ENCODE measurements around the gene MAPK8IP1. TPM values are rescaled to one million over a fixed set of nuclear protein-coding genes. Genes with fewer than 3 reads are reported as not detected.

Gene MAPK8IP1
- total and polyA plus RNA-seq, 2 donors (not counting 3 experiments of a cell fraction or from before 2014, with no cell fraction given): 4.1 to 4.8 TPM

DNA sequence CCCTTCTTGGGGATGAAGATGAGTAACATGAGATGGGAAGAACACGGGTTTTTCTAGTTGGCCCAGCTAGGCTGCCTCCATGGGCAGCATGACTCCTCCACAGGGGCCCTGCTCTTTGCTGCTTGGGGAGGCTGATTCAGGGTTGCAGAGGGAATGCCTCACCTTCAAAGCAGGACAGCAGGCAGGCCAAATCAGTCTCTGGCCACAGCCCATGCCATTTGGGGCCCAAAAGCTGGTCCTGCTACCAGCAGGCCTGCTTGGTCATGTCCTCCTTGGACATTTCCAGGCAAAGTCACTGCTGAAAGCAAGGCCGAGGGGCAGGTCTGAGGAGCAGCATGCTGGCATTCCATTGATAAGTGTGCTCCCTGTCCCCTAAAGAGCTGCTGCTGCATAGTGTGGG, 13.8 kb upstream of the MAPK8IP1 start:
- dilution Hi-C loops (cut with MboI; ENCODE audit: extremely low pct_ligation_motif_present, low sequenced_read_pairs) (no loop called here), intact Hi-C loops (cut with micrococcal nuclease) (loop anchor here (1.0 to 2.0 kb wide), 3 partner anchors 46 to 437 kb away; partner anchors contain the start of gene PEX16)
- no TSS peak for BruUV-seq (replicated peaks)
- Histone ChIP-seq H2AFZ (ENCODE audit: low read depth, low read length) (no peak overlapping the region), H4K20me1 (replicated peaks; ENCODE audit: control insufficient read depth, extremely low read depth, insufficient read depth, low read length) (no peaks in the 10 kb centered on the region), H3K27ac (ENCODE audit: insufficient read depth, low read depth, low read length) (no peak overlapping the region), H3K4me3 (replicated peaks in 1 of 3; ENCODE audit: insufficient read depth in 1 of 3, low read depth in 1 of 3, low read length in 3 of 3) (no peak overlapping the region), H3K9me1 (replicated peaks; ENCODE audit: control insufficient read depth, extremely low read depth, insufficient read depth, low read length) (no peaks in the 10 kb centered on the region), H3K79me2 (ENCODE audit: control insufficient read depth, insufficient read depth, low read length) (no peaks in the 10 kb centered on the region), H3K4me2 (ENCODE audit: insufficient read depth, low read length) (no peak overlapping the region), H3K9ac (replicated peaks; ENCODE audit: extremely low read depth, insufficient read depth, low read length) (no peak overlapping the region), H3K9me3 (replicated peaks; ENCODE audit: control insufficient read depth, insufficient read depth, low read length) (no peaks in the 10 kb centered on the region), H3K4me1 (ENCODE audit: control insufficient read depth, extremely low read depth, insufficient read depth, low read length) (no peaks in the 10 kb centered on the region), H3K36me3 (ENCODE audit: control insufficient read depth in 2 of 2, extremely low read depth in 1 of 2, insufficient read depth in 2 of 2, low read length in 2 of 2) (peaks cover 5 to 41% of the 10 kb centered on the region in 2 experiments), H3K27me3 (ENCODE audit: control insufficient read depth in 2 of 2, insufficient read depth in 2 of 2, low read length in 2 of 2) (no peaks in the 10 kb centered on the region)
- no peak for DNase-seq (ENCODE audit: low read depth, low spot score)
- no peak for TF ChIP-seq FOS (IDR thresholded peaks at IDR 0.05; ENCODE audit: borderline replicate concordance, insufficient read depth, low read length)
- TF ChIP-seq, protein P1, sequence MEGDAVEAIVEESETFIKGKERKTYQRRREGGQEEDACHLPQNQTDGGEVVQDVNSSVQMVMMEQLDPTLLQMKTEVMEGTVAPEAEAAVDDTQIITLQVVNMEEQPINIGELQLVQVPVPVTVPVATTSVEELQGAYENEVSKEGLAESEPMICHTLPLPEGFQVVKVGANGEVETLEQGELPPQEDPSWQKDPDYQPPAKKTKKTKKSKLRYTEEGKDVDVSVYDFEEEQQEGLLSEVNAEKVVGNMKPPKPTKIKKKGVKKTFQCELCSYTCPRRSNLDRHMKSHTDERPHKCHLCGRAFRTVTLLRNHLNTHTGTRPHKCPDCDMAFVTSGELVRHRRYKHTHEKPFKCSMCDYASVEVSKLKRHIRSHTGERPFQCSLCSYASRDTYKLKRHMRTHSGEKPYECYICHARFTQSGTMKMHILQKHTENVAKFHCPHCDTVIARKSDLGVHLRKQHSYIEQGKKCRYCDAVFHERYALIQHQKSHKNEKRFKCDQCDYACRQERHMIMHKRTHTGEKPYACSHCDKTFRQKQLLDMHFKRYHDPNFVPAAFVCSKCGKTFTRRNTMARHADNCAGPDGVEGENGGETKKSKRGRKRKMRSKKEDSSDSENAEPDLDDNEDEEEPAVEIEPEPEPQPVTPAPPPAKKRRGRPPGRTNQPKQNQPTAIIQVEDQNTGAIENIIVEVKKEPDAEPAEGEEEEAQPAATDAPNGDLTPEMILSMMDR (IDR thresholded peaks at IDR 0.05; ENCODE audit: extremely low read depth in 1 of 2, insufficient read depth in 1 of 2, low read depth in 1 of 2, low read length in 2 of 2): no peak
- no peak for TF ChIP-seq POLR2A (IDR thresholded peaks at IDR 0.05; ENCODE audit: low read depth, low read length)
- TF ChIP-seq POLR2AphosphoS5 (IDR thresholded peaks at IDR 0.05; ENCODE audit: insufficient read depth, low read depth, low read length): no peak
- no peak for TF ChIP-seq GATA2 (IDR thresholded peaks at IDR 0.05; ENCODE audit: insufficient read depth, insufficient read length, low read depth, low read length)
- no peak for TF ChIP-seq MYC (IDR thresholded peaks at IDR 0.05; ENCODE audit: low read depth, low read length)
- no peak for TF ChIP-seq MAX (IDR thresholded peaks at IDR 0.05; ENCODE audit: insufficient read depth, insufficient read length)
- ChIA-PET CTCF (interaction anchor here (0.9 to 4.1 kb wide), 10 partner anchors 9 to 135 kb away, joined by 3 to 39 read pairs (median 4); partner anchors contain the start of gene PEX16), POLR2A (no interaction called here)
- FAIRE-seq: no peak
